ENCODE measurements around the gene FGGY. TPM values are rescaled to one million over a fixed set of nuclear protein-coding genes. Genes with fewer than 3 reads are reported as not detected.

FGGY gene
- total RNA-seq, 1 experiment from 2014 or later, result 4.7 TPM

DNA sequence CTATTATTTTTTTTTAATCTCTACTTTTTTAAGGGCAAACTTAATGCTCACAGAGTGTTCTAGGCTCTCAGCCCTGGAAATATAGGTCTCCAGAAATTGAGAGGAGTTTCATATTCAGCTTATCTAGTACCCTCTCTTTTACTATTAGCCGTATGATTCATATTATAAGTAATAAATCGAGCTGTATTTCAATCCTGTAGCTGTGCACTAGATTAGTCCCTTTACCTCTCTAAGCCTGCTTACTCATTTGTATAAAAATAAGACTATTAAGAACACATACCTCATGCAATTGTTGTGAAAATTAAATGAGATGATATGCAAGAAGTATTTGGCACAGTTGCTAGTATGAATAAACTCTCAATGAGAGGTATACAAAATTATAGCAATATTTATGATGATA lies 389.7 kb downstream of the FGGY start:
- H3K27me3 ChIP-seq (ENCODE audit: low read length), result no peaks in the 10 kb centered on the region
- no peak overlapping the region for H3K4me2 ChIP-seq (ENCODE audit: low read depth, low read length, poor library complexity, severe bottlenecking)
- no peak for DNase-seq
- no peaks in the 10 kb centered on the region for H3K4me1 ChIP-seq (ENCODE audit: low read length)
- no peak overlapping the region for H3K27ac ChIP-seq (ENCODE audit: low read length)
- no peaks in the 10 kb centered on the region for H4K20me1 ChIP-seq (ENCODE audit: insufficient read depth, low read depth, low read length)
- H3K9ac ChIP-seq (ENCODE audit: low read length), result no peak overlapping the region
- no peaks in the 10 kb centered on the region for H3K36me3 ChIP-seq (ENCODE audit: insufficient read depth, low read length)
- no peak overlapping the region for H2AFZ ChIP-seq (ENCODE audit: low read length)
- no peak overlapping the region for H3K4me3 ChIP-seq (ENCODE audit: low read length)
- H3K9me3 ChIP-seq (ENCODE audit: low read length), result no peaks in the 10 kb centered on the region
- H3K79me2 ChIP-seq (ENCODE audit: low read length), result no peaks in the 10 kb centered on the region
- H3K9me2 ChIP-seq (replicated peaks; ENCODE audit: insufficient read depth, low read length), result no peaks in the 10 kb centered on the region

DNA sequence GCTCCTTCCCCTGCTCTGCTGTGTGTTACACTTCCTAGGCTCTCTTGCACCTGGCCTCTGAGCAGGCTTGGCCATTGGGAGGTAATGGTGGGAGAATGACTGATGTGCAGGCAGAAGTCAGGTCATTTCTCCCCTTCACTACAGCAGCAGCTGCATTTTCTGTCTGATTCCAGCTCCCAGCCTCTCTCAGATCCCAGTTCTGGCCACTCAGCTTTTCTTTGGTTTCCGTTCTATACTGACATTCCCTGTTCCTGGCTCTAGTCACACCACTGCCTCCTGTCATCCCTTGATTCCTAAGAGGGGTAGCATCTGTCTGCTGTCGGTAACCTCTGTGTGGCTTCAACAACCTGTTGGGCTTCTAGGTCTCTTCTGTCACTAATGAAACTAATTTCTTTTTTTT lies 390.2 kb downstream of the FGGY start:
- Histone ChIP-seq H4K20me1 (ENCODE audit: insufficient read depth, low read depth, low read length) (no peaks in the 10 kb centered on the region), H3K79me2 (ENCODE audit: low read length) (no peaks in the 10 kb centered on the region), H2AFZ (ENCODE audit: low read length) (no peak overlapping the region), H3K9ac (ENCODE audit: low read length) (no peak overlapping the region), H3K27me3 (ENCODE audit: low read length) (no peaks in the 10 kb centered on the region), H3K4me1 (ENCODE audit: low read length) (no peaks in the 10 kb centered on the region), H3K4me2 (ENCODE audit: low read depth, low read length, poor library complexity, severe bottlenecking) (no peak overlapping the region), H3K27ac (ENCODE audit: low read length) (no peak overlapping the region), H3K36me3 (ENCODE audit: insufficient read depth, low read length) (no peaks in the 10 kb centered on the region), H3K9me2 (replicated peaks; ENCODE audit: insufficient read depth, low read length) (no peaks in the 10 kb centered on the region), H3K9me3 (ENCODE audit: low read length) (no peaks in the 10 kb centered on the region), H3K4me3 (ENCODE audit: low read length) (no peak overlapping the region)
- DNase-seq, result no peak

DNA sequence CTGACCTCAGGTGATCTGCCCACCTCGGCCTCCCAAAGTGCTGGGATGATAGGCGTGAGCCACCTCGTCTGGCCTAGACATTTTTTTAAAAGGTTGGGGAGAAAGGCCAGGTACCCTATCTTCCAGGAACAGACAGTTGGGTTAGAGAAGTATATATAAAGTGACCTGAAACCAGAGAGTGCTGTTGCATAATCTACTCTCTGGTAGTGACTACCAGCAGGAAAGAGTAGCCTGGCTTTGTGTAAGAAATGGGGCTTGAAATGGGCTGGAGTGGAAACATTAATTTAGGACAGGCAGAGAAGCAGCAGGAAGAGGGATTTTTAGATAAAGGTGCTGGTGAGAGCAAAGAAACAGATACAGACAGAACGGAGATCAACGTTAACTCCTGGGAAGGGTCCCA lies 392.1 kb downstream of the FGGY start:
- Histone ChIP-seq H2AFZ (ENCODE audit: low read length) (no peak overlapping the region), H3K9me2 (replicated peaks; ENCODE audit: insufficient read depth, low read length) (no peaks in the 10 kb centered on the region), H3K9ac (ENCODE audit: low read length) (no peak overlapping the region), H3K9me3 (ENCODE audit: low read length) (no peaks in the 10 kb centered on the region), H3K27me3 (ENCODE audit: low read length) (no peaks in the 10 kb centered on the region), H3K79me2 (ENCODE audit: low read length) (no peaks in the 10 kb centered on the region), H3K4me3 (ENCODE audit: low read length) (no peak overlapping the region), H3K36me3 (ENCODE audit: insufficient read depth, low read length) (no peaks in the 10 kb centered on the region), H4K20me1 (ENCODE audit: insufficient read depth, low read depth, low read length) (no peaks in the 10 kb centered on the region), H3K4me2 (ENCODE audit: low read depth, low read length, poor library complexity, severe bottlenecking) (no peak overlapping the region), H3K4me1 (ENCODE audit: low read length) (no peaks in the 10 kb centered on the region), H3K27ac (ENCODE audit: low read length) (no peak overlapping the region)
- no peak for DNase-seq

DNA sequence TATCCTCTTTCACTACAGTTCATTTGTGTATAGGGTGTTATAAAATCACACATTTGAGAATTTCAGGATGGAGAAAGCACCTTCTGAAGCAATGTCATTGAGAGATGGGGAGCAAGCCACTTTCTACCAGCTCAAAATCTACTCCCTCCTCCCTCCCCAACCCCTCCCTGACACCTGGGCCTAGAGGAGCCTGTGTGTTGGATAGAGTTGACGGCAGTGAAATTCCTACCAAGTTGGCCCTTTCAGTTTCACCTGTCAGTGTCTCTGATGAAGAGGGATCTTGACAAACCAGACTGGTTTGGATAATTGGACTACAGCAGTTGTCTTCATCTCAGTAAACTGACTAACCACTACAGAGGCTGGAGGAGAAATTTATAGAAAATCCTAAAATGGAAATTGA lies 392.8 kb downstream of the FGGY start:
- Histone ChIP-seq H3K27ac (ENCODE audit: low read length) (no peak overlapping the region), H2AFZ (ENCODE audit: low read length) (no peak overlapping the region), H3K27me3 (ENCODE audit: low read length) (no peaks in the 10 kb centered on the region), H3K4me3 (ENCODE audit: low read length) (no peak overlapping the region), H3K4me2 (ENCODE audit: low read depth, low read length, poor library complexity, severe bottlenecking) (no peak overlapping the region), H3K9me3 (ENCODE audit: low read length) (no peaks in the 10 kb centered on the region), H3K79me2 (ENCODE audit: low read length) (no peaks in the 10 kb centered on the region), H3K9me2 (replicated peaks; ENCODE audit: insufficient read depth, low read length) (no peaks in the 10 kb centered on the region), H4K20me1 (ENCODE audit: insufficient read depth, low read depth, low read length) (no peaks in the 10 kb centered on the region), H3K9ac (ENCODE audit: low read length) (no peak overlapping the region), H3K4me1 (ENCODE audit: low read length) (no peaks in the 10 kb centered on the region), H3K36me3 (ENCODE audit: insufficient read depth, low read length) (no peaks in the 10 kb centered on the region)
- no peak for DNase-seq

DNA sequence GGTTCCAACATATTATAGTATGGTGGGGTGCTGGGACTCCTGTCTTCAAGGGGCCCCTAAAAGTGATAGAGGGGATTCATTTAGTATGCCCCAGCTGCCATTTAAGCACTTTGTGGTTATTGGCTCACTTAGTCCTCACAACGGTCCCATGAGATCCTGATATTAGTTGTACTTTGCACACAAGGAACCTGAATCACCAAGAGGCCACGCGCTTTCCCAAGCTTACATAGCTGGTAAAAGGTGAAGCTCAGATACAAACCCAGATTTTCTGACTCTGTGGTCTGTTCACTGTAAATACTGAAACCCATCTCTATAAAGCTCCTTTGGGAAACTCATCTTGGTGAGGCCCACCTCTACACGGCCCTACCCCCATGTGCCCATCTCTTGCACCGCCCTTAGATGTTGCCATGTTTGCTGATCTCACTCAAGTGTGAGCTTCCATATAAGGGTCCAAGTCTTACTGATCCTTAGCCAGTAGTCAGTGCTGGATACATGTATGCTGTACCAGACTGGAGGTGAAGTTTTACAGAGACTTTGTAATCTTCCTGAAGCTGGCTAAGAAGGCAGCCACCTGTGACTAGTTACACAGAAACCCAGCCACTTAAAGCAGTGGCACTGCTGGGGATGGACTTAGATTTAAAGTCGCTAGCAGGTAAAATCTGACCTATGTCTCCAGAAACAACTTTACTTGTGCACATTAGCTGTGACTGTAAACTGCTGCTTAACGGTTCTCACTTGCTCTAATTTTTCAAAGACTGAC lies 393.5 kb downstream of the FGGY start:
- Histone ChIP-seq H3K36me3 (ENCODE audit: insufficient read depth, low read length) (no peaks in the 10 kb centered on the region), H3K9me2 (replicated peaks; ENCODE audit: insufficient read depth, low read length) (no peaks in the 10 kb centered on the region), H3K4me3 (ENCODE audit: low read length) (no peak overlapping the region), H2AFZ (ENCODE audit: low read length) (no peak overlapping the region), H3K79me2 (ENCODE audit: low read length) (no peaks in the 10 kb centered on the region), H3K9me3 (ENCODE audit: low read length) (no peaks in the 10 kb centered on the region), H3K4me1 (ENCODE audit: low read length) (no peaks in the 10 kb centered on the region), H3K27me3 (ENCODE audit: low read length) (no peaks in the 10 kb centered on the region), H3K4me2 (ENCODE audit: low read depth, low read length, poor library complexity, severe bottlenecking) (no peak overlapping the region), H4K20me1 (ENCODE audit: insufficient read depth, low read depth, low read length) (no peaks in the 10 kb centered on the region), H3K9ac (ENCODE audit: low read length) (no peak overlapping the region), H3K27ac (ENCODE audit: low read length) (no peak overlapping the region)
- DNase-seq, result no peak

DNA sequence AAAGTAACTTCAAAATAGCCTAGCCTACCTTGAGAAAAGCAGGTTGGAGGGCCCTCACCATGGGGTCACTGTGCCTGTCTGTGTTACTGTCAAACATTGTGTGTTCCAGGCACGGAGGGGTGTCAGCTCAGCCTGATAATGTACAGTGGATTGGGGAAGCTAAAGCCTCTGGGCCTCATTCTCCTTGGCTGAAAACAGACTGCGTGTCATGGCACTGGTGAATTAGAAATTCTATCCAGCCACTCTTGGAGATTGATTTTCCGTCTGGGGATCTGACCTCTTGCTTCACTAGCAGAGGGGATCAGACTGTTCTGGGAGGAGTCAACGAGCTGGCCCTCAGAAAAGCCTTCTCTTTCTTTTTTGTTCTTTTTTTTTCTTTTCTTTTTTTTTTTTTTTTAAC lies 394.4 kb downstream of the FGGY start:
- H3K9me3 ChIP-seq (ENCODE audit: low read length), result no peaks in the 10 kb centered on the region
- no peaks in the 10 kb centered on the region for H3K36me3 ChIP-seq (ENCODE audit: insufficient read depth, low read length)
- no peak overlapping the region for H3K27ac ChIP-seq (ENCODE audit: low read length)
- no peak overlapping the region for H3K9ac ChIP-seq (ENCODE audit: low read length)
- no peaks in the 10 kb centered on the region for H4K20me1 ChIP-seq (ENCODE audit: insufficient read depth, low read depth, low read length)
- H3K9me2 ChIP-seq (replicated peaks; ENCODE audit: insufficient read depth, low read length), result no peaks in the 10 kb centered on the region
- no peaks in the 10 kb centered on the region for H3K27me3 ChIP-seq (ENCODE audit: low read length)
- no peak overlapping the region for H2AFZ ChIP-seq (ENCODE audit: low read length)
- DNase-seq, result no peak
- H3K4me1 ChIP-seq (ENCODE audit: low read length), result no peaks in the 10 kb centered on the region
- H3K4me2 ChIP-seq (ENCODE audit: low read depth, low read length, poor library complexity, severe bottlenecking), result no peak overlapping the region
- no peak overlapping the region for H3K4me3 ChIP-seq (ENCODE audit: low read length)
- H3K79me2 ChIP-seq (ENCODE audit: low read length), result no peaks in the 10 kb centered on the region

DNA sequence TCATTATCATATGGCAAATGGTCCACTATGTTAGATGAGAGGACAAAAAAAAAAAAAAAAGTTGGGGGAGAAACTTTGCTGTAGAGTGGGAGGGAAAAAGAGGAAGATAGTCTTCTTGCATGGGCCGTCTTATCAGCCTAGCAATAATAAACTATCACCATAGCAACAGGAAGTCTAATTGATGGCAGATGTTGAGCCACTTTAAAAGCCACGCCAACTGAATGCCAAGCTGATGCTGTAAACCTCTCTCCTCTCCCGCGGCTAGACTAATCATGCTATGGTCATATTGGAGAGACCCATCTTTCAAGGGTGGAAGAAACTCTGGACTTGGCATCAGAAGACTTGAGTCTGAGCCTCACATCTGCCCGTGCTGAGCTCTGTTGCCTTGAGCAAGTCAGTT lies 395.7 kb downstream of the FGGY start:
- Histone ChIP-seq H2AFZ (ENCODE audit: low read length) (no peak overlapping the region), H3K79me2 (ENCODE audit: low read length) (no peaks in the 10 kb centered on the region), H4K20me1 (ENCODE audit: insufficient read depth, low read depth, low read length) (no peaks in the 10 kb centered on the region), H3K9ac (ENCODE audit: low read length) (no peak overlapping the region), H3K36me3 (ENCODE audit: insufficient read depth, low read length) (no peaks in the 10 kb centered on the region), H3K9me2 (replicated peaks; ENCODE audit: insufficient read depth, low read length) (no peaks in the 10 kb centered on the region), H3K27ac (ENCODE audit: low read length) (no peak overlapping the region), H3K4me3 (ENCODE audit: low read length) (no peak overlapping the region), H3K4me2 (ENCODE audit: low read depth, low read length, poor library complexity, severe bottlenecking) (no peak overlapping the region), H3K4me1 (ENCODE audit: low read length) (peaks cover 13% of the 10 kb centered on the region), H3K27me3 (ENCODE audit: low read length) (0 out of 2 replicates have a peak, but pooled peaks cover 2% of the 10 kb centered on the region), H3K9me3 (ENCODE audit: low read length) (no peaks in the 10 kb centered on the region)
- no peak for DNase-seq

DNA sequence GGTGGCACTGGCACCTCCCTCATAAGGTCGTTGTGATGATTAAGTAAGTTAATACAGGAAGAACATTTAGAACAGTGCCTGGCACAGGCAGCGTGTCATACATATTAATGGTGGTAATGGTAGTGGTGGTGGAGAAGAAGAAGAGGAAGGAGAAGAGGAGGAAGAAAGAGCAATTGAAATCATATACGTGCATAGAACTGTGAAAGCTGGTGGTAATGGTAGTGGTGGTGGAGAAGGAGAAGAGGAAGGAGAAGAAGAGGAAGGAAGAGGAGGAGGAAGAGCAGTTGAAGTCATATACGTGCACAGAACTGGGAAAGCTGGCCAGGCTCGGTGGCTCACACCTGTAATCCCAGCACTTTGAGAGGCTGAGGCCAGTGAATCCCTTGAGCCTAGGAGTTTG lies 396.5 kb downstream of the FGGY start:
- no peak for DNase-seq
- no peak overlapping the region for H3K27ac ChIP-seq (ENCODE audit: low read length)
- no peak overlapping the region for H2AFZ ChIP-seq (ENCODE audit: low read length)

More for the DNA sequence above, 396.5 kb downstream of the FGGY start:
- 0 out of 2 replicates have a peak, but pooled peaks cover 3% of the 10 kb centered on the region for H3K27me3 ChIP-seq (ENCODE audit: low read length)
- H3K9me2 ChIP-seq (replicated peaks; ENCODE audit: insufficient read depth, low read length), result no peaks in the 10 kb centered on the region
- H3K4me2 ChIP-seq (ENCODE audit: low read depth, low read length, poor library complexity, severe bottlenecking), result no peak overlapping the region
- no peaks in the 10 kb centered on the region for H3K79me2 ChIP-seq (ENCODE audit: low read length)
- H3K4me1 ChIP-seq (ENCODE audit: low read length), result peaks cover 15% of the 10 kb centered on the region
- H3K9ac ChIP-seq (ENCODE audit: low read length), result no peak overlapping the region
- H3K36me3 ChIP-seq (ENCODE audit: insufficient read depth, low read length), result no peaks in the 10 kb centered on the region
- H3K9me3 ChIP-seq (ENCODE audit: low read length), result no peaks in the 10 kb centered on the region
- no peaks in the 10 kb centered on the region for H4K20me1 ChIP-seq (ENCODE audit: insufficient read depth, low read depth, low read length)
- H3K4me3 ChIP-seq (ENCODE audit: low read length), result no peak overlapping the region
